ENCODE results near the gene XAGE3. TPM values are rescaled to one million over a fixed set of nuclear protein-coding genes. Genes with fewer than 3 reads are reported as not detected.
"Not testable (repeated sequence)": the region's sequence is repeated elsewhere in the genome, so short reads cannot be mapped to it uniquely, and the experiment has no call there.

Gene XAGE3
- total RNA-seq, 1 donor from 2014 or later: not detected

DNA sequence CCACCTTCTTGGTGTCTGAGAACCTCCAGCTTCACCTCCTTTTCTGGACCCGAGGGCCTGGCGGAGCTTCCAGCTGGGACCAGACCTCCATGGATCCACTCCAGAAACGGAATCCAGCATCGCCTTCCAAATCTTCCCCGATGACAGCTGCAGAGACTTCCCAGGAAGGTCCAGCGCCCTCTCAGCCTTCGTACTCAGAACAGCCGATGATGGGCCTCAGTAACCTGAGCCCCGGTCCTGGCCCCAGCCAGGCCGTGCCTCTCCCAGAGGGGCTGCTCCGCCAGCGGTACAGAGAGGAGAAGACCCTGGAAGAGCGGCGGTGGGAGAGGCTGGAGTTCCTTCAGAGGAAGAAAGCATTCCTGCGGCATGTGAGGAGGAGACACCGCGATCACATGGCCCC is 39.3 kb upstream of the XAGE3 start:
- H4K20me1 ChIP-seq (ENCODE audit: insufficient read depth, low read length); H3K27me3 Mint-ChIP-seq (ENCODE audit: low read depth, unreplicated experiment); H2AFZ ChIP-seq (ENCODE audit: low read depth, low read length); H3K36me3 Mint-ChIP-seq (ENCODE audit: low read depth, unreplicated experiment); DNase-seq (ENCODE audit: low read depth); H3K9me3 ChIP-seq (ENCODE audit: insufficient read depth, low read depth, low read length); H3K27ac Mint-ChIP-seq (ENCODE audit: unreplicated experiment); H3K9ac ChIP-seq (ENCODE audit: low read length); H3K27me3 ChIP-seq (ENCODE audit: insufficient read depth, low read length); H3K9me3 Mint-ChIP-seq (ENCODE audit: unreplicated experiment); H3K4me3 Mint-ChIP-seq (ENCODE audit: unreplicated experiment); FAIRE-seq; H3K27ac ChIP-seq (ENCODE audit: low read depth, low read length); H3K4me1 ChIP-seq (ENCODE audit: insufficient read depth, low read length); H3K4me1 Mint-ChIP-seq (ENCODE audit: low read depth, unreplicated experiment); H3K36me3 ChIP-seq (ENCODE audit: insufficient read depth, low read length); H3K4me2 ChIP-seq (ENCODE audit: low read length); H3K4me3 ChIP-seq (ENCODE audit: insufficient read depth, low read depth, low read length); H3K79me2 ChIP-seq (ENCODE audit: insufficient read depth, low read length): not testable (repeated sequence)

DNA sequence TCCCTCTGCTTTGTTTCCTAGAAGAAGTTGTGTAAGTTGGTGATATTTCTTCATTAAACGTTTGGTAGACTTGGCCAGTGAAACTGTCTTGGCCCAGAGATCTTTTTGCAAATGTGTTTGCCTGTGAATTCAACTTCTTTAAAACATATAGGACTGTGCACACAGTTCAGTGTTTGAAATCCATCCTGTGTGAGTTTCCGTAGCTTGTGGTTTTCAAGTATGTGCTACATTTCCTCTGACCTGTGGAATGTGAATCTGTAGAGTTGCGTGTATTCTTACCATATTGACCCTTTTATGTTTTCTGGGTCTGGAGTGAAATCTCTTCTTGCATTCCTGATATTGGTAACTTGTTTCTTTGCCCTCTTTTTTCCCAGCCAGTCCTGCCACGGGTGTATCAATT is 38.2 kb upstream of the XAGE3 start:
- H4K20me1 ChIP-seq (ENCODE audit: insufficient read depth, low read length); H3K36me3 ChIP-seq (ENCODE audit: insufficient read depth, low read length); H3K79me2 ChIP-seq (ENCODE audit: insufficient read depth, low read length); H3K27ac ChIP-seq (ENCODE audit: low read depth, low read length); H3K9me3 ChIP-seq (ENCODE audit: insufficient read depth, low read depth, low read length); H3K36me3 Mint-ChIP-seq (ENCODE audit: low read depth, unreplicated experiment); DNase-seq (ENCODE audit: low read depth); H3K27me3 Mint-ChIP-seq (ENCODE audit: low read depth, unreplicated experiment); H3K9me3 Mint-ChIP-seq (ENCODE audit: unreplicated experiment); H3K4me2 ChIP-seq (ENCODE audit: low read length); H3K27ac Mint-ChIP-seq (ENCODE audit: unreplicated experiment); FAIRE-seq; H2AFZ ChIP-seq (ENCODE audit: low read depth, low read length); H3K4me3 Mint-ChIP-seq (ENCODE audit: unreplicated experiment); H3K4me3 ChIP-seq (ENCODE audit: insufficient read depth, low read depth, low read length); H3K4me1 Mint-ChIP-seq (ENCODE audit: low read depth, unreplicated experiment); H3K4me1 ChIP-seq (ENCODE audit: insufficient read depth, low read length); H3K9ac ChIP-seq (ENCODE audit: low read length); H3K27me3 ChIP-seq (ENCODE audit: insufficient read depth, low read length): not testable (repeated sequence)

DNA sequence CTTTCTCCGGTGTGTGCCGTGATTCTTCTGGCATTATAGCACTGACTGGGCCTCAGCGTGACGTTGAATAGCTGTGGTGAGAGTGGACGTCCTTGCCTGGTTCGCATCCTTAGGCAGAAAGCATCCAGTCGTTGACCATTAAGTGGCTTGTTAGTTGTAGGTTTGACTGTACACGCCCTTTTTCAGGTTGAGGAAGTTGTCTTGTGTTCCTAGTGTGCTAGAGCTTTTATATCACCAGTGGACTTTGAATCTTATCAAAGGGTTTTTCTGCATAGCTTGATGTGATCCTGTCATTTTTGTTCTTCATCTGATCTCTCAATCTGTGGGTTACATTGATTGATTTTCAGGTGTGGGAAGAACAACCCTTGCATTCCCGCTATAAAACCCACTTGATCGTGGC is 37.6 kb upstream of the XAGE3 start:
- peak; percentile 93 for FAIRE-seq
- H3K4me3 ChIP-seq (ENCODE audit: insufficient read depth, low read depth, low read length); H3K27ac Mint-ChIP-seq (ENCODE audit: unreplicated experiment); H3K9ac ChIP-seq (ENCODE audit: low read length); H3K36me3 Mint-ChIP-seq (ENCODE audit: low read depth, unreplicated experiment); H3K27me3 Mint-ChIP-seq (ENCODE audit: low read depth, unreplicated experiment); H2AFZ ChIP-seq (ENCODE audit: low read depth, low read length); H3K4me1 Mint-ChIP-seq (ENCODE audit: low read depth, unreplicated experiment); H3K9me3 Mint-ChIP-seq (ENCODE audit: unreplicated experiment); DNase-seq (ENCODE audit: low read depth); H3K9me3 ChIP-seq (ENCODE audit: insufficient read depth, low read depth, low read length); H3K79me2 ChIP-seq (ENCODE audit: insufficient read depth, low read length); H3K27me3 ChIP-seq (ENCODE audit: insufficient read depth, low read length); H4K20me1 ChIP-seq (ENCODE audit: insufficient read depth, low read length); H3K4me1 ChIP-seq (ENCODE audit: insufficient read depth, low read length); H3K4me3 Mint-ChIP-seq (ENCODE audit: unreplicated experiment); H3K36me3 ChIP-seq (ENCODE audit: insufficient read depth, low read length); H3K4me2 ChIP-seq (ENCODE audit: low read length); H3K27ac ChIP-seq (ENCODE audit: low read depth, low read length): not testable (repeated sequence)

DNA sequence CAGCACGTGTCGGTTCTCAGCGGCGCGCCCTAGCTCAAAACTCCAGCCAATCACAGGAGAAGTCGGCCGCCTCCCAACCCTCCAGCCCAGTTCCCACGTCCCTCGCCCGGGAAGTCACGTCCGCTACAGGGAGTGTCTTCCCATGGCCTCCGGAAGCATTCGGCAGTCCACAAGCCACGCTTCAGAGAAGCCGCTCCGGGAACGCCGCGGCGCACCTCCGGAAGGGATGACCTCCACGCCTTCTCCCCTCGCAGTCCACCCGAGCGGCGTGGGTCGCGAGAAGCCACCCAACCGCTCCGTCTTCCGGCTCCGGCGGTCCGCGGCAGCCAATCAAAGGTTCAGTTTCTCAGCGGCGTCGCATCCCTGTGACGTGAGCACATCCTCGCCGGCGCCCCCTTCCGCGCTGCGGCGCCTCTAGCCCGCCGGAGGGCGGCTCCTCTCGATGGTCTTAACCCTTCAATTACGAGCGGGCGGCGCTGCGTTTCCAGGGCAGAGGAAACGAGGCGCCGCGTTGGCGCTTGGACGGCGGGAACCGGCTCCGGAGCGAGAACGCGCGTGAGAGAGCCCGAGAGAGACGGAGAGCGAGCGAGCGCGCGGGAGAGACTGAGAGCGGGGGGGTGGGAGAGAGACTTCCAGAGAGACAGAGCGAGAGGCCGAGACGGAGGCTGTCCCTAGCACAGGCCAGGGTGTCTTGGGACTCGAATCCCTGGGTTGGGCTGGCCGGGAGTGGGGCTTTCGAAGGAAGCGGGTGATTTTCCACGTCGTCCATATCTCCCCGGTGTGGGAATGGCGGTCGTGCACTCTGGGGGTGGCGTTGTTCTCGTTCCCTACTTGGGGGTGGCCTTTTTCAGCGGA is 29.2 kb upstream of the XAGE3 start, which contains the start of gene FAM156B:
FAM156B (plus strand) TSS at position 476 of the 855 bp plus-strand sequence. CDS start 9,896 bp downstream, outside the sequence.
- H3K9me3 Mint-ChIP-seq (ENCODE audit: unreplicated experiment); H3K79me2 ChIP-seq (ENCODE audit: insufficient read depth, low read length); H3K27ac Mint-ChIP-seq (ENCODE audit: unreplicated experiment); H3K9ac ChIP-seq (ENCODE audit: low read length); H3K4me3 ChIP-seq (ENCODE audit: insufficient read depth, low read depth, low read length); H3K27me3 Mint-ChIP-seq (ENCODE audit: low read depth, unreplicated experiment); H3K4me2 ChIP-seq (ENCODE audit: low read length); H3K36me3 ChIP-seq (ENCODE audit: insufficient read depth, low read length); H3K4me1 Mint-ChIP-seq (ENCODE audit: low read depth, unreplicated experiment); H2AFZ ChIP-seq (ENCODE audit: low read depth, low read length); H3K27ac ChIP-seq (ENCODE audit: low read depth, low read length); H3K4me3 Mint-ChIP-seq (ENCODE audit: unreplicated experiment); H3K27me3 ChIP-seq (ENCODE audit: insufficient read depth, low read length); DNase-seq (ENCODE audit: low read depth); H3K9me3 ChIP-seq (ENCODE audit: insufficient read depth, low read depth, low read length); H3K36me3 Mint-ChIP-seq (ENCODE audit: low read depth, unreplicated experiment); H3K4me1 ChIP-seq (ENCODE audit: insufficient read depth, low read length); H4K20me1 ChIP-seq (ENCODE audit: insufficient read depth, low read length): not testable (repeated sequence)
- peak; percentile 9 for FAIRE-seq

DNA sequence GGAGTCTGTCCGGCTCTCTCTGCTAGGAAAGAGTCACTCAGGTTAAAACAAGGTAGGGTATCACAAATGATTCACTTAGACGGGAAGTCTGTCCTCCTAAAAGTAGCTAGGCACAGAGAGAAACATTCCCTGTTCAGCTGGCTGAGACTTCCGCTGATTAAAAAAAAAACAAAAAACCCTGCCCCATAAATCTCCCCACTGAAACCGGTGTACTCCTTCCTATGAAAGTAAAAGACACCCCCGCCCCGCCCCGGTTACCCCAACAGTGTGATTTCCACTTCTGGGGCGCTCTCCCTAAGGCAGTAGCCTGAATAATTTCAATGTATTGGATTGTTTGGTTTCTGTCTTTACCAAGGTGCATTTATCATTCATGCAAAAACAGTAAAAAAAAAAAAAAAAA is 28.6 kb upstream of the XAGE3 start:
- FAIRE-seq; H3K36me3 ChIP-seq (ENCODE audit: insufficient read depth, low read length); H3K9ac ChIP-seq (ENCODE audit: low read length); DNase-seq (ENCODE audit: low read depth); H3K4me1 Mint-ChIP-seq (ENCODE audit: low read depth, unreplicated experiment); H3K27ac Mint-ChIP-seq (ENCODE audit: unreplicated experiment); H3K27ac ChIP-seq (ENCODE audit: low read depth, low read length); H3K4me2 ChIP-seq (ENCODE audit: low read length); H3K4me1 ChIP-seq (ENCODE audit: insufficient read depth, low read length); H3K9me3 ChIP-seq (ENCODE audit: insufficient read depth, low read depth, low read length); H3K27me3 Mint-ChIP-seq (ENCODE audit: low read depth, unreplicated experiment); H3K4me3 Mint-ChIP-seq (ENCODE audit: unreplicated experiment); H2AFZ ChIP-seq (ENCODE audit: low read depth, low read length); H3K36me3 Mint-ChIP-seq (ENCODE audit: low read depth, unreplicated experiment); H4K20me1 ChIP-seq (ENCODE audit: insufficient read depth, low read length); H3K79me2 ChIP-seq (ENCODE audit: insufficient read depth, low read length); H3K27me3 ChIP-seq (ENCODE audit: insufficient read depth, low read length); H3K4me3 ChIP-seq (ENCODE audit: insufficient read depth, low read depth, low read length); H3K9me3 Mint-ChIP-seq (ENCODE audit: unreplicated experiment): not testable (repeated sequence)

DNA sequence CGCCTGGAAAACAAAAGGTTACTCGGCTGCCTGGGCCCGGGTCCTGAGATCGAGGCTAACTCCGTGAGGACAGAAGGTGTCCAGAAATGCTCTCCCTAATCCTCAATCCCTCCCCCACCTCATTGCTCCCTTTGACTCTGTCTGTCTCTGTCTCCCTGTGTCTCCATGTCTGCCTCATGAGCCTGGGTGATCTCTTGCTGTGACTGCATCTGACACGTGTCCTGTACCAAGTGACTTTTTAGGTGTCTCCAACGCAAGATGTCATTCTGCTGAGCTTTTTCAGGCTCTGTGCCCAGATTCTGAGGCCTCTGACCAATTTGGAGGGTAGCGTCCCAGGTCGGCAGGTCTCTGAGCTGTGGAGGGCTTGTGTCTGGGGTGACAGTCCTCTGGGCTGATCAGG is 20.2 kb upstream of the XAGE3 start:
- not testable (repeated sequence) for DNase-seq (ENCODE audit: low read depth); H3K27me3 Mint-ChIP-seq (ENCODE audit: low read depth, unreplicated experiment); H3K9me3 Mint-ChIP-seq (ENCODE audit: unreplicated experiment); H3K27me3 ChIP-seq (ENCODE audit: insufficient read depth, low read length); H4K20me1 ChIP-seq (ENCODE audit: insufficient read depth, low read length); H3K27ac ChIP-seq (ENCODE audit: low read depth, low read length); H3K36me3 Mint-ChIP-seq (ENCODE audit: low read depth, unreplicated experiment); H3K4me1 Mint-ChIP-seq (ENCODE audit: low read depth, unreplicated experiment); H3K9me3 ChIP-seq (ENCODE audit: insufficient read depth, low read depth, low read length); H3K4me3 ChIP-seq (ENCODE audit: insufficient read depth, low read depth, low read length); H3K4me3 Mint-ChIP-seq (ENCODE audit: unreplicated experiment); H3K36me3 ChIP-seq (ENCODE audit: insufficient read depth, low read length); H2AFZ ChIP-seq (ENCODE audit: low read depth, low read length); H3K9ac ChIP-seq (ENCODE audit: low read length); H3K4me2 ChIP-seq (ENCODE audit: low read length); H3K27ac Mint-ChIP-seq (ENCODE audit: unreplicated experiment); H3K79me2 ChIP-seq (ENCODE audit: insufficient read depth, low read length); H3K4me1 ChIP-seq (ENCODE audit: insufficient read depth, low read length)
- peak; percentile 94 for FAIRE-seq

Measured in astrocyte (in vitro differentiated cells and primary cell).